NB4 (cell line): ENCODE data around the gene PDE4D.

Source experiments
- CTCF ChIP-seq: IDR thresholded peaks from one replicate; pipeline ENCODE4 v1.5.1; 2012; ENCODE audit warnings: low read depth, low read length
- MAX ChIP-seq: IDR thresholded peaks from 2 replicates; pipeline ENCODE4 v1.6.1; 2011; ENCODE audit warnings: low read depth, low read length
- MYC ChIP-seq: IDR thresholded peaks from 2 replicates; pipeline ENCODE4 v1.6.1; 2011; ENCODE audit warnings: low read depth, low read length
- POLR2A ChIP-seq: IDR thresholded peaks from 2 replicates; pipeline ENCODE4 v1.6.1; 2011; ENCODE audit warnings: mild to moderate bottlenecking; ENCODE audit not compliant: insufficient read length; ENCODE audit errors: extremely low read depth

- TF ChIP-seq CTCF (no peak), POLR2A (no peak), MAX (no peak), MYC (no peak)
Measured at GRCh38 chr5:59317023-59317773, 576.3 kb downstream of the PDE4D start.
